Frontal cortex (tissue), 4 donors: ENCODE results near the gene GGTA1. TPM values are rescaled to one million over a fixed set of nuclear protein-coding genes. Genes with fewer than 3 reads are reported as not detected.

Experiments used
- DNase-seq, 2 donors: peaks; one replicate each; pipeline ENCODE4 v3.0.0; 2012; ENCODE audit warnings: low spot score in 2 of 2
- FAIRE-seq: peaks from 2 replicates; lab custom pipeline; 2012; peaks lifted over from hg19 to GRCh38; lab: Jason Lieb, UNC
- total RNA-seq: library from RNA; depleted of rRNA; stranded (reverse); fragments of >200 nt; gene quantifications from one replicate; pipeline ENCODE4 v1.2.3, GENCODE V29; 2014
- donor health status: control.
- donor health status: control.
- donor health status: control.

Gene GGTA1
- total RNA-seq, 1 donor from 2014 or later: 2.4 TPM

DNA sequence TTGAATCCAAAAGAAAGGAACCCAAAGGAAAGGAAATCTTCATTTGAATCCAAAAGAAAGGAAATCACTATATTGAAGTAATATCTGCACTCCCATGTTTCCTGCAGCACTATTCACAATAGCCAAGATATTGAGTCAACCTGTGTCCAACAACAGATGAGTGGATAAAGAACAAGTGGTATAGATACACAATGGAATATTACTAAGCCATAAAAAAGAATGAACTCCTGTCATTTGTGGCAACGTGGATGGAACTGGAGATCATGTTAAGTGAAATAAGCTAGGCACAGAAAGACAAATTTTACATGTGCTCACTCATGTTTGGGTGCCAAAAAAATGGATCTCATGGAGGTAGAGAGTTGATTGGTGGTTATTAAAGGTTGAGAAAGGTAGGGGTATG, 71.7 kb downstream of the GGTA1 start:
- DNase-seq (no peak), FAIRE-seq (no peak)

DNA sequence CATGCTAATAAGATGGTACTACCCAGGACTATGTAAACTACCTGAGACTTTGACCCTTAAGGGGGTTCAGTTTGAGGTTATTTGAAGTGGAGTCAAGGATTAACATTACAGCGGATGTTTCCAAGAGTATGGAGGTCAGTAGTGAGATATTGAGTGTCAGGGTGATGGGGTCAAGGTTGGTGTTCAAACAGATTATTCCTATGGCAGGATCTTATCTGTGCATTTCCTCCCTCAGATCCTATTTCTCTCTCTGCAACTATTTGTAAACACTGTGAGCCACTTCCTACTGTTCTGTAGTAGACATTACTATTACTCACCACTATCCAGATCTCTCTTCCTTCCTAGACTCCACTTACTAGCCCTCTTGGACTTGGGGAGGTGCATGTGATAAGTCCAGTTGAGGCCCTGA, 75.6 kb downstream of the GGTA1 start:
- DNase-seq (no peak), FAIRE-seq (no peak)

DNA sequence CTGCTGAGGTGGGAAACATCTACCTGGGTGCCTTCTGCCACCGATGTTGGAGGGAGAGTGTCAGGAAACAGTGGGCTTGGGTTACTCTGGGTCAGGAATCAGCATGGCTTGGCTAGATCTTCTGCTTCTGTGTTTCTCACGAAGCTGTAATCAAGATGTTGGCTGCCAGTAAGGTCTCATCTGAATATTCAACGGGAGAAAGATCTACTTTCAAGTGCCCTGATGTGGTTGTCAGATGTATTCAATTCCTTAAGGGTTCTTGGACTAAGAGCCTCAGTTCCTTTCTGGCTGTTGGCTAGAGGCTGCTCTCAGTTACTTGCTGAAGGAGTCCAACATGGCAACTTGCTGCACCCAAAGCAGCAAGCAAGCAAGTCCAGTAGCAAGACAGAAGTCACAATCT, 87.7 kb downstream of the GGTA1 start:
- FAIRE-seq: no peak
- DNase-seq: no peak

DNA sequence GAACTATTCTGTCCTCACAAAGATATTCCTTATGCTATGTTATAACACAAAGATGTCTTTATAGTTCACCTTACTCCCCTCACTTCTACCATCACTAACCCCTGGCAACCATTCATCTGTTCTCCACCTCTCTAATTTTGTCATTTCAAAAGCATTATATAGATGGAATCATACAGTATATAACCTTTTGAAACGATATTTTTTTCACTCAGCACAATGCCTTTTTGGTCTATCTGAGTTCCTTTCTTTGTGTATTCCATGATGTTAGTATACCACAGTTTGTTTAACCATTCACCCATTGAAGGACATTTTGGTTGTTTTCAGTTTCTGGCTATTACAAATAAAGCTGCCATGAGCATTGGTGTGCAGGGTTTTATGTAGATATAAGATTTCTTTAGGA, 93.7 kb downstream of the GGTA1 start:
- FAIRE-seq (no peak), DNase-seq (no peak)

Other genes with a start within 250 kb of the GGTA1 start
- gene GSN, start 231.7 kb downstream of the GGTA1 start, total RNA-seq: 24.5 TPM
- 15.1 TPM for gene STOM, start 129.6 kb downstream of the GGTA1 start, total RNA-seq
- 12.6 TPM for gene DAB2IP, start 151.8 kb upstream of the GGTA1 start, total RNA-seq